K562 (cell line): Measurements from ENCODE around the gene MRPL48. TPM values are rescaled to one million over a fixed set of nuclear protein-coding genes. Genes with fewer than 3 reads are reported as not detected.

Source experiments
- ATAC-seq: fragments of 200-7000 bp; cut with Tn5 transposase; 3 replicates; pipeline ENCODE4 v1.9.1; 2020; ENCODE audit warnings: moderate library complexity
- BruUV-seq: library from RNA; stranded (reverse); fragments of 400-500 nt; replicated peaks from 2 replicates; lab custom pipeline; 2021; lab: Mats Ljungman, UMichigan
- CTCF ChIA-PET: fragments of 300-600 bp; formaldehyde crosslinking; extraction: SDS; loops from one replicate; lab custom pipeline; 2021; ENCODE audit warnings: low intra/inter-chr PET ratio; lab: Yijun Ruan, JAX
- POLR2A ChIA-PET: fragments of 300-600, 350-650 bp; sonication (Branson Sonifier 250); formaldehyde crosslinking; extraction: SDS; loops from one replicate; lab custom pipeline; 2021; ENCODE audit warnings: antibody characterized with exemption, inconsistent platforms; lab: Yijun Ruan, JAX
- DNase-seq, 4 experiments: peaks; one replicate each; pipeline versions ENCODE4 v3.0.0 to v3.0.0-alpha.2; 2011 to 2018; ENCODE audit warnings: low spot score in 3 of 4, mixed read lengths in 3 of 4; ENCODE audit errors: extremely low read depth in 1 of 4
- FAIRE-seq: peaks from 2 replicates; lab custom pipeline; 2011; peaks lifted over from hg19 to GRCh38; lab: Jason Lieb, UNC
- H2AFZ ChIP-seq: 2 replicates; pipeline ENCODE4 v1.6.0; 2011; ENCODE audit warnings: low read depth, low read length, control low read depth, inconsistent platforms
- H3K27ac ChIP-seq: fragments of 200-600 bp; 3 replicates; pipeline ENCODE4 v1.8.0; 2011; ENCODE audit warnings: low read depth, mild to moderate bottlenecking, control low read depth, inconsistent platforms, low read length, moderate library complexity, mixed read lengths; ENCODE audit errors: extremely low read depth
- H3K27me3 ChIP-seq, 2 experiments: fragments of 300-600 bp in 1 of 2; 2 replicates in 1 of 2; 3 replicates in 1 of 2; pipeline versions ENCODE4 v1.6.0 to v1.8.0; 2011; ENCODE audit warnings: inconsistent platforms in 2 of 2, low read length in 2 of 2, mild to moderate bottlenecking in 1 of 2, mixed read lengths in 1 of 2, moderate library complexity in 1 of 2; ENCODE audit not compliant: control insufficient read depth in 2 of 2, insufficient read depth in 2 of 2
- H3K36me3 ChIP-seq: fragments of 300-600 bp; 3 replicates; pipeline ENCODE4 v1.8.0; 2011; ENCODE audit warnings: mild to moderate bottlenecking, low read length, inconsistent platforms; ENCODE audit not compliant: control insufficient read depth, insufficient read depth
- H3K4me1 ChIP-seq, 2 experiments: fragments of 200-600 bp in 1 of 2; replicated peaks in 1 of 2; 2 replicates in 1 of 2; 3 replicates in 1 of 2; pipeline versions ENCODE4 v1.5.1 to v1.8.0; 2011; ENCODE audit warnings: inconsistent platforms in 2 of 2, low read length in 2 of 2, mild to moderate bottlenecking in 1 of 2, mixed read lengths in 1 of 2, moderate library complexity in 1 of 2; ENCODE audit not compliant: control insufficient read depth in 2 of 2, insufficient read depth in 2 of 2
- H3K4me2 ChIP-seq: 2 replicates; pipeline ENCODE4 v1.6.1; 2011; ENCODE audit warnings: low read length, control low read depth, inconsistent platforms, mixed read lengths; ENCODE audit not compliant: insufficient read depth
- H3K4me3 ChIP-seq: fragments of 200-600 bp; sonication (generic), shearing (Covaris generic); 2 replicates; pipeline ENCODE4 v1.5.1; 2016; ENCODE audit warnings: control low read depth, inconsistent platforms
- H3K79me2 ChIP-seq: fragments of 200-600 bp; 3 replicates; pipeline ENCODE4 v1.8.0; 2011; ENCODE audit warnings: low read length, inconsistent platforms; ENCODE audit not compliant: control insufficient read depth, insufficient read depth
- H3K9ac ChIP-seq, 2 experiments: 2 replicates each; pipeline versions ENCODE4 v1.6.0 to v1.6.1; 2011; ENCODE audit warnings: low read depth in 2 of 2, low read length in 2 of 2, control low read depth in 1 of 2, inconsistent platforms in 1 of 2, mild to moderate bottlenecking in 1 of 2, mixed read lengths in 1 of 2; ENCODE audit not compliant: insufficient read depth in 1 of 2
- H3K9me1 ChIP-seq: one replicate; pipeline ENCODE4 v1.6.0; 2011; ENCODE audit warnings: inconsistent platforms, mild to moderate bottlenecking, low read length, moderate library complexity; ENCODE audit not compliant: control insufficient read depth, insufficient read depth
- H3K9me3 ChIP-seq: replicated peaks from 2 replicates; pipeline ENCODE4 v1.5.1; 2011; ENCODE audit warnings: low read depth, low read length, inconsistent platforms; ENCODE audit not compliant: control insufficient read depth, insufficient read depth
- H4K20me1 ChIP-seq: replicated peaks from 2 replicates; pipeline ENCODE4 v1.6.1; 2011; ENCODE audit warnings: low read length, inconsistent platforms, mixed read lengths; ENCODE audit not compliant: control insufficient read depth, insufficient read depth
- ARID3B ChIP-seq: fragments of 250-450 bp; sonication (Bioruptor Pico); IDR thresholded peaks from 2 replicates; pipeline ENCODE4 v1.4.0; 2020; ENCODE audit warnings: borderline replicate concordance
- CHD7 ChIP-seq: fragments of 200-600 bp; sonication (generic); IDR thresholded peaks from one replicate; pipeline ENCODE4 v1.6.1; 2012; ENCODE audit warnings: mild to moderate bottlenecking, low read depth, low read length, inconsistent platforms
- HNRNPK ChIP-seq: fragments of 200-400 bp; formaldehyde crosslinking; IDR thresholded peaks from one replicate; pipeline ENCODE4 v1.6.1; 2018; ENCODE audit warnings: mild to moderate bottlenecking, low read depth, low read length; ENCODE audit not compliant: poor library complexity, severe bottlenecking
- JUND ChIP-seq, 2 experiments: IDR thresholded peaks; 2 replicates in 1 of 2; 3 replicates in 1 of 2; pipeline ENCODE4 v1.6.1; 2011; ENCODE audit warnings: borderline replicate concordance in 2 of 2, low read depth in 2 of 2, low read length in 2 of 2, improper control_type of control experiment in 1 of 2, missing biosample characterization in 1 of 2, missing genetic modification characterization in 1 of 2, missing genetic modification reagents in 1 of 2
- NEUROD1 ChIP-seq: fragments of 150-350 bp; IDR thresholded peaks from 2 replicates; pipeline ENCODE4 v1.6.1; 2014; ENCODE audit warnings: borderline replicate concordance, low read length, low read depth; ENCODE audit not compliant: partially characterized antibody
- THRAP3 ChIP-seq: fragments of 450-650 bp; IDR thresholded peaks from 2 replicates; pipeline ENCODE4 v1.6.1; 2016; ENCODE audit warnings: mild to moderate bottlenecking, inconsistent platforms, borderline replicate concordance
- ZKSCAN8 ChIP-seq: fragments of 200-800 bp; sonication (Bioruptor generic); IDR thresholded peaks from 2 replicates; pipeline ENCODE4 v1.6.1; 2016; ENCODE audit warnings: missing genetic modification characterization, missing compliant biosample characterization
- ZNF212 ChIP-seq: fragments of 450-650 bp; formaldehyde crosslinking; IDR thresholded peaks from 2 replicates; pipeline ENCODE4 v1.4.0; 2020; ENCODE audit warnings: mild to moderate bottlenecking
- ZNF707 ChIP-seq: fragments of 250-450 bp; sonication (Bioruptor Pico); conservative IDR thresholded peaks from 2 replicates; pipeline ENCODE4 v1.8.0; 2022; ENCODE audit warnings: inconsistent platforms, mild to moderate bottlenecking, moderate library complexity
- WGBS: fragments of 100-300 bp; shearing (Covaris generic); methylation state at CpG from one replicate; pipeline ENCODE4 v1.1.6; 2016; ENCODE audit warnings: low coverage, mixed read lengths; ENCODE audit not compliant: insufficient coverage; ENCODE audit errors: missing lambda C conversion rate; 5-methylcytosine and 5-hydroxymethylcytosine counted together
- in situ Hi-C: fragments of 300-500 bp; cut with MboI; formaldehyde crosslinking; loops from 4 replicates; pipeline ENCODE4 v1.15.0; 2018; ENCODE audit warnings: inconsistent platforms, mixed read lengths
- intact Hi-C: fragments of 100-400 bp; cut with micrococcal nuclease; formaldehyde crosslinking; loops from 2 replicates; pipeline ENCODE4 v1.14.2; 2022
- polyA plus RNA-seq, 8 experiments: library from polyadenylated mRNA; depleted of rRNA in 4 of 8; stranded (reverse) in 5 of 8; unstranded in 3 of 8; fragments of >200 nt; fragmentation: Nextera tagmentation in 2 of 8; fragmentation: Illumina TruSeq in 1 of 8; extraction: Ambion mirVana in 2 of 8; extraction: Trizol in 1 of 8; gene quantifications; 2 replicates each; pipeline versions ENCODE4 v1.2.1 to v1.2.3, GENCODE V29; 2011 to 2014; ENCODE audit warnings: inconsistent platforms in 1 of 8, missing spikeins in 1 of 8
- total RNA-seq, 7 experiments: library from RNA; depleted of rRNA in 6 of 7; stranded (reverse); fragments of >200 nt in 6 of 7; fragmentation: Illumina TruSeq in 2 of 7; extraction: Trizol in 2 of 7; gene quantifications; 2 replicates each; pipeline versions ENCODE4 v1.2.1 to v1.2.3, GENCODE V29; 2011 to 2021; ENCODE audit warnings: low replicate concordance in 1 of 7

The MRPL48 gene
- total and polyA plus RNA-seq, 9 of the 15 experiments (the other 6 are each of a cell fraction or from before 2014, with no cell fraction given), result 66.0 to 237 (median 104) TPM

- H4K20me1 ChIP-seq, result no peaks in the 10 kb centered on the region
- H3K27ac ChIP-seq, result no peak overlapping the region
- no peaks in the 10 kb centered on the region for H3K9me1 ChIP-seq
- DNase-seq, result no peak
- no peak overlapping the region for H3K4me2 ChIP-seq
- no peak for ATAC-seq
- peaks cover 0 to 3% of the 10 kb centered on the region in 2 experiments; a peak in 3 of 5 replicates for H3K4me1 ChIP-seq
- H3K4me3 ChIP-seq, result no peak overlapping the region
- no peaks in the 10 kb centered on the region for H3K27me3 ChIP-seq
- H3K36me3 ChIP-seq, result peaks cover 44% of the 10 kb centered on the region
- ChIA-PET CTCF (no interaction called here), POLR2A (no interaction called here)
- intact Hi-C loops, result no loop called here
- no peak overlapping the region for H2AFZ ChIP-seq
- 87% methylated on average over 2 of the region's 2 CpGs for WGBS
- no peaks in the 10 kb centered on the region for H3K9me3 ChIP-seq
- in situ Hi-C loops, result no loop called here
- no peak overlapping the region for H3K9ac ChIP-seq
- no TSS peak for BruUV-seq
- no peak for FAIRE-seq
- no peaks in the 10 kb centered on the region for H3K79me2 ChIP-seq
- TF ChIP-seq CHD7 (no peak), JUND (IDR thresholded peaks at IDR 0.05; ENCODE audit: borderline replicate concordance, low read depth, low read length) (no peak), JUND (tag; IDR thresholded peaks at IDR 0.05; ENCODE audit: borderline replicate concordance, low read depth, low read length) (no peak), ZNF707 (CRISPR knock-in tag) (no peak), ZKSCAN8 (CRISPR knock-in tag) (no peak), NEUROD1 (no peak), ARID3B (no peak), HNRNPK (no peak), THRAP3 (no peak), ZNF212 (no peak)
Measured at GRCh38 chr11:73912026-73912425, 124.4 kb downstream of the MRPL48 start.
